Measurements from ENCODE around the gene CNOT10. TPM values are rescaled to one million over a fixed set of nuclear protein-coding genes. Genes with fewer than 3 reads are reported as not detected.

CNOT10 gene
- total RNA-seq, 5 donors from 2014 or later (not counting 1 experiment from before 2014, with no cell fraction given), result 39.4 to 49.3 (median 45.0) TPM

- no peak overlapping the region for H3K27ac Mint-ChIP-seq
These were observed 23.8 kb downstream of the CNOT10 start for GRCh38 chr3:32708672-32709283.

GRCh38 chr3:32709346-32709745 is 24.4 kb downstream of the CNOT10 start:
- Mint-ChIP-seq H3K27ac (no peak overlapping the region), H3K27me3 (no peaks in the 10 kb centered on the region), H3K4me1 (peaks cover 15 to 24% (median 17%) of the 10 kb centered on the region in 3 donors), H3K4me3 (no peak overlapping the region), H3K36me3 (peaks cover 57% of the 10 kb centered on the region), H3K9me3 (no peaks in the 10 kb centered on the region)
- WGBS (ENCODE audit: insufficient coverage), result 100% methylated on average over 1 of the region's 3 CpGs
- no peak for DNase-seq
- H3K9me3 ChIP-seq, result no peaks in the 10 kb centered on the region
- no peak overlapping the region for H3K27ac ChIP-seq (ENCODE audit: low read length)
- H3K4me3 ChIP-seq (ENCODE audit: control insufficient read depth in 1 of 2, extremely low read depth in 1 of 2, low read length in 1 of 2), result no peak overlapping the region
- CTCF ChIA-PET, result no interaction called here
- no peak for ATAC-seq (replicated peaks in 1 of 4)
- H3K4me1 ChIP-seq (ENCODE audit: control insufficient read depth in 1 of 2, extremely low read depth in 1 of 2, insufficient read depth in 2 of 2, low read length in 2 of 2), result peaks cover 0 to 7% of the 10 kb centered on the region in 2 experiments
- POLR2A ChIA-PET, result no interaction called here
- peaks cover 12 to 35% of the 10 kb centered on the region in 2 donors for H3K36me3 ChIP-seq (ENCODE audit: control insufficient read depth in 2 of 2, extremely low read depth in 1 of 2, insufficient read depth in 1 of 2, low read length in 1 of 2)
- H3K27me3 ChIP-seq (replicated peaks in 1 of 2; ENCODE audit: control insufficient read depth in 2 of 2, extremely low read depth in 1 of 2, insufficient read depth in 2 of 2, low read length in 1 of 2), result no peaks in the 10 kb centered on the region

More at GRCh38 chr3:32708672-32709283, 23.8 kb downstream of the CNOT10 start:
- Mint-ChIP-seq H3K9me3 (no peaks in the 10 kb centered on the region), H3K36me3 (peaks cover 54% of the 10 kb centered on the region), H3K4me3 (no peak overlapping the region), H3K27me3 (no peaks in the 10 kb centered on the region), H3K4me1 (peaks cover 15 to 24% (median 17%) of the 10 kb centered on the region in 3 donors)
- H3K36me3 ChIP-seq (ENCODE audit: control insufficient read depth in 2 of 2, extremely low read depth in 1 of 2, insufficient read depth in 1 of 2, low read length in 1 of 2), result peaks cover 12 to 36% of the 10 kb centered on the region in 2 donors
- no peak overlapping the region for H3K27ac ChIP-seq (ENCODE audit: low read length)
- no CpG with 5 or more reads among the region's 3 CpGs for WGBS (ENCODE audit: insufficient coverage)
- H3K9me3 ChIP-seq, result no peaks in the 10 kb centered on the region
- H3K27me3 ChIP-seq (replicated peaks in 1 of 2; ENCODE audit: control insufficient read depth in 2 of 2, extremely low read depth in 1 of 2, insufficient read depth in 2 of 2, low read length in 1 of 2), result no peaks in the 10 kb centered on the region
- CTCF ChIA-PET, result no interaction called here
- H3K4me3 ChIP-seq (ENCODE audit: control insufficient read depth in 1 of 2, extremely low read depth in 1 of 2, low read length in 1 of 2), result no peak overlapping the region
- ATAC-seq (replicated peaks in 1 of 4) (no peak), DNase-seq (no peak)
- H3K4me1 ChIP-seq (ENCODE audit: control insufficient read depth in 1 of 2, extremely low read depth in 1 of 2, insufficient read depth in 2 of 2, low read length in 2 of 2), result peaks cover 0 to 7% of the 10 kb centered on the region in 2 experiments
- POLR2A ChIA-PET, result no interaction called here

- Mint-ChIP-seq H3K9me3 (no peaks in the 10 kb centered on the region), H3K27ac (no peak overlapping the region), H3K4me1 (peaks cover 0 to 6% (median 0%) of the 10 kb centered on the region in 3 donors), H3K4me3 (no peak overlapping the region), H3K27me3 (no peaks in the 10 kb centered on the region), H3K36me3 (peaks cover 57% of the 10 kb centered on the region)
- CTCF ChIA-PET, result interaction anchor here (0.6 kb wide), 2 partner anchors 22 to 1945 kb away, joined by 3 read pairs; no protein-coding TSS in a partner anchor
- no peak overlapping the region for H3K27ac ChIP-seq (ENCODE audit: low read length)
- H3K9me3 ChIP-seq, result no peaks in the 10 kb centered on the region
- WGBS (ENCODE audit: insufficient coverage), result no CpG with 5 or more reads among the region's 1 CpG
- DNase-seq (no peak), ATAC-seq (replicated peaks in 1 of 4) (no peak)
- POLR2A ChIA-PET, result interaction anchor here in 1 of 2 donors (0.6 kb wide), 1 partner anchor 408 kb away, joined by 3 read pairs; no protein-coding TSS in a partner anchor
- H3K36me3 ChIP-seq (ENCODE audit: control insufficient read depth in 2 of 2, extremely low read depth in 1 of 2, insufficient read depth in 1 of 2, low read length in 1 of 2), result peaks cover 12 to 42% of the 10 kb centered on the region in 2 donors
- no peaks in the 10 kb centered on the region for H3K27me3 ChIP-seq (replicated peaks in 1 of 2; ENCODE audit: control insufficient read depth in 2 of 2, extremely low read depth in 1 of 2, insufficient read depth in 2 of 2, low read length in 1 of 2)
- H3K4me3 ChIP-seq (ENCODE audit: control insufficient read depth in 1 of 2, extremely low read depth in 1 of 2, low read length in 1 of 2), result no peak overlapping the region
- H3K4me1 ChIP-seq (ENCODE audit: control insufficient read depth in 1 of 2, extremely low read depth in 1 of 2, insufficient read depth in 2 of 2, low read length in 2 of 2), result peaks cover 0 to 2% of the 10 kb centered on the region in 2 experiments
These were observed 27.6 kb downstream of the CNOT10 start for GRCh38 chr3:32712506-32713055.

- H3K4me3 ChIP-seq (ENCODE audit: control insufficient read depth in 1 of 2, extremely low read depth in 1 of 2, low read length in 1 of 2), result no peak overlapping the region
- CTCF ChIA-PET, result interaction anchor here (0.6 kb wide), 2 partner anchors 22 to 1945 kb away, joined by 3 read pairs; no protein-coding TSS in a partner anchor
- Mint-ChIP-seq H3K27me3 (no peaks in the 10 kb centered on the region), H3K4me1 (peaks cover 0 to 5% (median 0%) of the 10 kb centered on the region in 3 donors), H3K36me3 (peaks cover 55% of the 10 kb centered on the region), H3K27ac (no peak overlapping the region), H3K4me3 (no peak overlapping the region), H3K9me3 (no peaks in the 10 kb centered on the region)
- H3K4me1 ChIP-seq (ENCODE audit: control insufficient read depth in 1 of 2, extremely low read depth in 1 of 2, insufficient read depth in 2 of 2, low read length in 2 of 2), result peaks cover 0 to 2% of the 10 kb centered on the region in 2 experiments
- no peaks in the 10 kb centered on the region for H3K27me3 ChIP-seq (replicated peaks in 1 of 2; ENCODE audit: control insufficient read depth in 2 of 2, extremely low read depth in 1 of 2, insufficient read depth in 2 of 2, low read length in 1 of 2)
- no peaks in the 10 kb centered on the region for H3K9me3 ChIP-seq
- peaks cover 12 to 46% of the 10 kb centered on the region in 2 donors for H3K36me3 ChIP-seq (ENCODE audit: control insufficient read depth in 2 of 2, extremely low read depth in 1 of 2, insufficient read depth in 1 of 2, low read length in 1 of 2)
- POLR2A ChIA-PET, result interaction anchor here in 1 of 2 donors (0.6 kb wide), 1 partner anchor 409 kb away, joined by 3 read pairs; no protein-coding TSS in a partner anchor
- DNase-seq (no peak), ATAC-seq (replicated peaks in 1 of 4) (no peak)
- H3K27ac ChIP-seq (ENCODE audit: low read length), result no peak overlapping the region
These were observed 28.2 kb downstream of the CNOT10 start for GRCh38 chr3:32713181-32713580.

GRCh38 chr3:32719335-32719734 is 34.3 kb downstream of the CNOT10 start:
- H3K4me1 ChIP-seq (ENCODE audit: control insufficient read depth in 1 of 2, extremely low read depth in 1 of 2, insufficient read depth in 2 of 2, low read length in 2 of 2), result no peaks in the 10 kb centered on the region
- no peak for DNase-seq
- no peaks in the 10 kb centered on the region for H3K27me3 Mint-ChIP-seq
- H3K36me3 Mint-ChIP-seq, result peaks cover 30% of the 10 kb centered on the region
- POLR2A ChIA-PET, result no interaction called here
- CTCF ChIA-PET, result no interaction called here
- peaks cover 0 to 34% of the 10 kb centered on the region in 2 donors for H3K36me3 ChIP-seq (ENCODE audit: control insufficient read depth in 2 of 2, extremely low read depth in 1 of 2, insufficient read depth in 1 of 2, low read length in 1 of 2)
- no peaks in the 10 kb centered on the region for H3K4me1 Mint-ChIP-seq
- no peaks in the 10 kb centered on the region for H3K27me3 ChIP-seq (replicated peaks in 1 of 2; ENCODE audit: control insufficient read depth in 2 of 2, extremely low read depth in 1 of 2, insufficient read depth in 2 of 2, low read length in 1 of 2)
- no peak overlapping the region for H3K27ac ChIP-seq (ENCODE audit: low read length)
- no peaks in the 10 kb centered on the region for H3K9me3 Mint-ChIP-seq
- no peak overlapping the region for H3K4me3 ChIP-seq (ENCODE audit: control insufficient read depth in 1 of 2, extremely low read depth in 1 of 2, low read length in 1 of 2)
- no peak overlapping the region for H3K4me3 Mint-ChIP-seq
- ATAC-seq (replicated peaks in 1 of 4), result no peak
- no peak overlapping the region for H3K27ac Mint-ChIP-seq
- no CpG with 5 or more reads among the region's 5 CpGs for WGBS (ENCODE audit: insufficient coverage)
- no peaks in the 10 kb centered on the region for H3K9me3 ChIP-seq

- H3K9me3 Mint-ChIP-seq, result no peaks in the 10 kb centered on the region
- Histone ChIP-seq H3K4me1 (ENCODE audit: control insufficient read depth in 1 of 2, extremely low read depth in 1 of 2, insufficient read depth in 2 of 2, low read length in 2 of 2) (no peaks in the 10 kb centered on the region), H3K27me3 (replicated peaks in 1 of 2; ENCODE audit: control insufficient read depth in 2 of 2, extremely low read depth in 1 of 2, insufficient read depth in 2 of 2, low read length in 1 of 2) (no peaks in the 10 kb centered on the region), H3K4me3 (ENCODE audit: control insufficient read depth in 1 of 2, extremely low read depth in 1 of 2, low read length in 1 of 2) (no peak overlapping the region), H3K9me3 (no peaks in the 10 kb centered on the region), H3K36me3 (ENCODE audit: control insufficient read depth in 2 of 2, extremely low read depth in 1 of 2, insufficient read depth in 1 of 2, low read length in 1 of 2) (peaks cover 0 to 34% of the 10 kb centered on the region in 2 donors), H3K27ac (ENCODE audit: low read length) (no peak overlapping the region)
- no peaks in the 10 kb centered on the region for H3K4me1 Mint-ChIP-seq
- no CpG with 5 or more reads among the region's 5 CpGs for WGBS (ENCODE audit: insufficient coverage)
- POLR2A ChIA-PET, result no interaction called here
- no peak overlapping the region for H3K27ac Mint-ChIP-seq
- no peak overlapping the region for H3K4me3 Mint-ChIP-seq
- no peaks in the 10 kb centered on the region for H3K27me3 Mint-ChIP-seq
- CTCF ChIA-PET, result no interaction called here
- peaks cover 30% of the 10 kb centered on the region for H3K36me3 Mint-ChIP-seq
- ATAC-seq (replicated peaks in 1 of 4) (no peak), DNase-seq (no peak)
These were observed 34.9 kb downstream of the CNOT10 start for GRCh38 chr3:32719931-32720330.

All from T-cell (primary cell).